Nucleus accumbens (tissue), 56 donors: Measurements from ENCODE around the gene OSBPL10.

ENCODE experiments used
- DNase-seq, 56 donors: peaks; one replicate each; lab custom pipeline; 2025; lab: John Stamatoyannopoulos, UW

OSBPL10 gene

DNA sequence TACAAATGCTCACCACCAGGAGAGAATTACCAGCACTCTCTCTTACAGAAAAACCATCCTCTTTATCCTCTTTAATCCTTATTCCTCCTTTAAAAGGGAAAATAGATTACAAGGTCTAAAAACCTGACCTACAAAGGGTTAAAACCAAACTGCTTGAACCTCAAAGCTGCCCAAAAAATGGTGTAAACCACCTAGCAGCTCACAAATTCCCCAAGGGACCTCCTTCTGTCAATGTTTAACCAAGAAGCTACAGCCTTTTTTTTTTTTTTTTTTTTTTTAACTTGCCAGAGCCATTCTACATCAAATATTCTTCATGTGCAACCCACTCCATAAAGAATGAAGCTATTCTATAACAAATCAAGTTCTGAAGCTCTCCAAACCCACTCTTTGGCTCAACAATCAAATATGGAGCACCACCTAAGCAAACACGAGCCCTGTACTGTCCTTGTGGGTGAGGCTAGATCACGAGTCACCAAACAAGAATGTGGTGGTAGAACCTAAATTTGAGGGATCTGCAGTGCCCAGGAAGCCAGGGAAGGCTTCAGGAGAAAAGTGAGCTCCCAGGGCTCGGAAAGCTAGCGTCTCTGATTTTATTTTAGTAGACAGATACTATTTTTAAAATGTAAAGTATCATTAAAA lies 20.1 kb downstream of the OSBPL10 start:
- no peak for DNase-seq

- no peak for DNase-seq
These were observed 20.9 kb downstream of the OSBPL10 start for GRCh38 chr3:31959951-31960792.

GRCh38 chr3:31959251-31959650 lies 21.8 kb downstream of the OSBPL10 start:
- no peak for DNase-seq

DNA sequence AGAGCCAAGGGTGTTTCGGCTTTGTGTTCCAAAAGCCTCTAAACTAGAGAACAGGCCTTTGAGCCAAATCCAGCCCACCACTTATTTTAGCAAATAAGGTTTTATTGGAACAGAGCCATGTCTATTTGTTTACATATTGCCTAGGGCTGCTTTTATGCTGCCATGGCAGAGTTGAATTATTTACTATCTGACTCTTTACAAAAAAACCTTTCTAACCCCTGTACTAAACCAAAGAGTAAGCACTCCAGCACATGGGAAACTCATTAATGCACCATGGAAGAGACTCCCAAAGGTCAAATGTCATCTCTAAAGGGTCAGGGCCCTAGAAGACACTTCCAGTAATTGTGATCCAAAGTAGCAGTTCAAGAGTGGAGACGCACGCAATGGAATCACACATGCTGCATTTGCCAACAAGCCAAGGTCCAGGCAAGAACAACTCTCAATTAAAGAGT lies 22.3 kb downstream of the OSBPL10 start:
- no peak for DNase-seq

DNA sequence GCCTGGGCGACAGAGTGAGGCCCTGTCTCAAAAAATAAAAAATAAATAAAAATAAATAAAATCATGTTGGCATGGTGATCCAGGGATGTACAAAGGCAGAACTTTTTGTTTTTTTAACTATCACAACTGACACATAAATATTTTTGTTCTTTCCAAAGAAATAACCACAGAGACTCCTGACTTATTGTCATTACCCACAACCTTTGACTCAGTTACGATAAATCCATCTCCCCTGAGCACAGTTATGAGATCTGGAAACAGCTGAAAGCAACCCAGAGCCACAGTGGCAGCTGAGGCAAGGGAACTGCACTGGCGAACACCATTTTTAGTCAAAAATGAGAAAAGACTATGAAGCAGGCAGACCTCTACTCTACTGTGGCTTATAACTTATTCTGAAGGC lies 24.0 kb downstream of the OSBPL10 start:
- no peak for DNase-seq

GRCh38 chr3:31955581-31955980 lies 25.5 kb downstream of the OSBPL10 start:
- no peak for DNase-seq

- no peak for DNase-seq
These were observed 27.4 kb downstream of the OSBPL10 start for GRCh38 chr3:31953636-31954035.

DNA sequence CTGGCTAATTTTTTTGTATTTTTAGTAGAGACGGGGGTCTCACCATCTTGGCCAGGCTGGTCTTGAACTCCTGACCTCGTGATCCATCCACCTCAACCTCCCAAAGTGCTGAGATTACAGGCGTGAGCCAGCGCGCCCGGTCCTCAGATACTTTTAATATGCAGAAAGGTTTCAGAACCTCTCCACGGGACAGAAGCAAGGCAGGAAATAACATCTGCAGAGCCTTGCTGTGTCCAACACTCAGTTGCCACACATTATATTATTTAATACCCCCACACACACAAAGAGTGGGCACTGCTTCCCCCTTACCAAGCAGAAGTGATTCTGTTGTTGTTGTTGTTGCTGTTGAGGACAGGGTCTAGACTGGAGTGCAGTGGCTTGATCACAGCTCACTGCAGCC lies 28.0 kb downstream of the OSBPL10 start:
- DNase-seq: no peak

GRCh38 chr3:31952205-31952604 lies 28.9 kb downstream of the OSBPL10 start:
- no peak for DNase-seq

- no peak for DNase-seq
These were observed 32.8 kb downstream of the OSBPL10 start for GRCh38 chr3:31948280-31948679.

DNA sequence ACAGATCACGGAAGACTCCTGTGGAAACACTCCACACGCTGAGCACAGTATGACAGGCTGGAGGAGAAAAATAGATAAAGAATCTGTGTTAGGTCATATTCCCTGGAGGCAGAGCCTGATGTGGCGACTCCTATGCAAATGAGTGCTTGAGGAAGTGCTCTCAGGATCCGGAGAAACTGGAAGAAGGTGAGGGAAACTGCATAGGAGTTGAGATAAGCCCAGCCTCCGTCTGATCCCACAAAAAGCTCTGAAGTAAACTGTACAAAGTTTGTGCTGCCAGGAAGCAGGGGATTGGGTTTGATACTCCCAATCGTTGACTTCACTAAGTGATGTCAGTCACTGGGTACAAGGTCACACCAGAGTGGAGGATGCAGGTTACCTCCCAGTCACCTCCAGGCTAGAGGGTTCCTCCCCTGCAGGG lies 33.4 kb downstream of the OSBPL10 start:
- no peak for DNase-seq

GRCh38 chr3:31947162-31947561 lies 33.9 kb downstream of the OSBPL10 start:
- DNase-seq: no peak

DNA sequence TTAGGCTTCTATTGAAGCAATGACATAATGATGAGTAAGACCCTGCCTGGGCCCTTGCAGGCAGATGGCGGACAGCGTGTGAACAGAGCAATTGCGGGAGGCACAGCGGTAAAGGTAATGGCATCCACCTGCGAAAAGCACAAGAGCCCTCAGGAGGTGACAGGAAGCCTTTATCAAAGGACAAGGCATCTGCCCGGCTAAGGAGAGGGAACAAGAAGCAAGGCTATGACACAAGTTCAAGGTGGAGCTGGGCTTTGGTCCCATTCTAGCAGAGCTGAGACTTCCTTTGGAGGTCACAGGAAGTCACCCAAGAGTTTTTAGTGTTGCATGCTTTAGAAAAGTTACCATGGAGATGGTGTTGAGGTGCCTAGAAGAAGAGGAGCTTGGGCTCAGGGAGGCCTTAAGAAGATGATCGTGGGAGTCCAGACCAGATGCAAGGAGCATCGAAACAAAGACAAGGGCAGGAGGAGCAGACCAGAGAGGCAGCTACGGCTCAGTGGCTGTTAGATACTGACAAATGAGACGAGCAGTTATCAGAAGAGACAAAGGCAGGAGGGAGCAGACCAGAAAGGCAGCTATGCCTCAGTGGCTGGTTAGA lies 34.5 kb downstream of the OSBPL10 start:
- DNase-seq: no peak

- DNase-seq: no peak
These were observed 35.4 kb downstream of the OSBPL10 start for GRCh38 chr3:31945738-31946052.

DNA sequence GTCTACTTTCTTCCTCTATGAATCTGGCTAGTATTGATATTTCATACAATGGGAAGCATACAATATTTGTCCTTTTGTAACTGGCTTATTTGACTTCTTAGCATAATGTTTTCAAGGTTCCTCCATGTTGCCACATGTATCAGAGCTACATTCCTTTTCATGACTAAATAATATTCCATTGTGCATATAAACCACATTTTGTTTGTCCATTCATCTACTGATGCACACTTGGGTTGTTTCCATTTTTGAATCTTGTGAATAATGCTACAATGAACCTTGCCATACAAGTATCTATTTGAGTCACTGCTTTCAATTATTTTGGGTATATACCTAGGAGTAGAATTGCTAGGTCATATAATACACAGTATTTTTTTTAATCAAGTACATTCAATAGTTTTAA lies 38.0 kb downstream of the OSBPL10 start:
- DNase-seq: no peak

DNA sequence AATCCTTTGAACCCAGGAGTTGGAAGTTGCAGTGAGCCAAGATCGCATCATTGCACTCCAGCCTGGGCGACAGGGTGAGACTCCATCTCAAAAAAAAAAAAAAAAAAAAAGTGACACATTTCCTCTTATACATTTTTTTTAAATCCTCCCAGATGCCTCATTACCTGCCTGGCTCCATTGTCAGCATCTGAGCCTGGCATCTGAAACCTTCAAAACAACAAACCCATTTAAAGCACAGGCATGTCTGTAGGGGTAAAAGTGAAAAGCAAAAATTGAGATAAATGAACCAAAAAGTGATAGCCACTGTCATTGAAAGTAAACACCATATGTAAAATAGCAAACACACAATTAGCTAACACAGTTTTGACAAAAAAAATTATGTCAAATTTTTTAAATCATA lies 38.6 kb downstream of the OSBPL10 start:
- DNase-seq: no peak

GRCh38 chr3:31937225-31937624 lies 43.8 kb downstream of the OSBPL10 start:
- no peak for DNase-seq

GRCh38 chr3:31936420-31937060 lies 44.5 kb downstream of the OSBPL10 start:
- DNase-seq: no peak

DNA sequence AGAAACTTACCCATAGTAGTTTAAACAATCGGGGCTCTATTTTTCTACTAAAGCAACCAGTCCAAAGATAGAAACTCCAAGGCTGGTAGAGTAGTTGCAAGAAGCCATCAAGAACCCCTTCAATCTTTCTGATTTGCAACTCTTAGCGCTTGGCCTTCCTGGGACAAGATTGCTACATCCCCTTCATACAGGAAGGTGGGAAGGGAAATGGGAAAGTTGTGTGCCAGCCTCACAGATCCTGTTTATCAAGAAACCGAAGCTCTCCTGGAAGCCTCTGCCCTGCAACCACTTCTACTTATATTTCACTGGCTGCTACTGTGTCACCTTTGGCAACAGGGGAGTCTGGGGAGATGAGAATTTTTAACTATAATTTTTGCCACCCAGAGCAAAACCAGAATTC lies 46.2 kb downstream of the OSBPL10 start:
- no peak for DNase-seq

- no peak for DNase-seq
These were observed 47.0 kb downstream of the OSBPL10 start for GRCh38 chr3:31934018-31934417.

DNA sequence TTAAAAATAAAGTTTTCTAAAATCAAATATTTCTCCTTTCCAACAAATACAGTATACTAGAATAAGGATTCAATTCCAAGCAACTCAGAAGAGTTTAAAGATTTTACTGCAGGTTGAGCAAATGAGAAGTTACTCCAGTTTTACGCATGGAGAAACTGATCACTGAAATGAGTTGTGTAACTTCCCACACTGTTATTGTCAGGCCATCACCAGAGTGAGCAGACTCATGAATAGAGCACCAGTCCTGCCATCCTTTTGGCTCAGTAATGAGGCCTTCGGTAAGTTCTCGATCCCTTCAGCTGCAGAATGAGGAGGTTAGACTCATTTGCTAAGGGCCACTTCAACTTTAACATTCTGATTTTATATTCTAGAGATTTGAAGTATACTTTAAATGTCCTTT lies 48.1 kb downstream of the OSBPL10 start:
- DNase-seq: no peak
